ENCODE measurements around the gene USP7. TPM values are rescaled to one million over a fixed set of nuclear protein-coding genes. Genes with fewer than 3 reads are reported as not detected.

Gene USP7
- total RNA-seq, 1 experiment from 2014 or later = 20.3 TPM

DNA sequence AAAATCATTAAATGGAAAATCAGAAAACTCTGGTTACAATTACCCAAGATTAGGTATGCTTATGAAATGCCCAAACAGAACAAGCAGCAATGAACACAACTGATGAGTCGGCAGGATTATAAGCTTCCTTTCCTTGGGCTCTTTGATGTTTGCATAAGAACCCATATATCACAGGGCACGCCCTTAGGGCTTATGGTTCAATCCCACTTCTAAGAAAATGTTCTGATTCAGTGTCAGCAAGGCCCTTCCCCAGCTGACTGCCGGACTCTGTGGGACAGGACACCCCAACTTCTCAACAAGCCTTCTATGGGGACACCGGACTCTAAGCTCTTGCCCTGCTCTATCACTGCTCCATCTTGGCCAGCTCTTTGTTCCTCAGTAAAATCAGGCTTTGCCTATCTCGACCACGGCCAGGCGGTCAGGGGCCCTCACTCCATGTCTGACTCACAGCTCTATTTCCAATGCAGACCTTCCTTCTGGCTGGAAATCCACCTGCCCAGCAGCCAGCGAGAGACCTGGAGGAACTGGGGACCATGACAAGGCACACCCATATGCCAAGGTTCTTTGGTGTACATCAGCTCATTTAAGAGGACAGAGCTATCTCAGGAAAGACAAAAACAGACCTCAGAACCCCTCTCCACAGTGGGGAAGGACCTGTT, 54.8 kb downstream of the USP7 start:
- DNase-seq (ENCODE audit: low spot score) = no peak
- in situ Hi-C loops (cut with HindIII; ENCODE audit: low sequenced_read_pairs) = no loop called here

DNA sequence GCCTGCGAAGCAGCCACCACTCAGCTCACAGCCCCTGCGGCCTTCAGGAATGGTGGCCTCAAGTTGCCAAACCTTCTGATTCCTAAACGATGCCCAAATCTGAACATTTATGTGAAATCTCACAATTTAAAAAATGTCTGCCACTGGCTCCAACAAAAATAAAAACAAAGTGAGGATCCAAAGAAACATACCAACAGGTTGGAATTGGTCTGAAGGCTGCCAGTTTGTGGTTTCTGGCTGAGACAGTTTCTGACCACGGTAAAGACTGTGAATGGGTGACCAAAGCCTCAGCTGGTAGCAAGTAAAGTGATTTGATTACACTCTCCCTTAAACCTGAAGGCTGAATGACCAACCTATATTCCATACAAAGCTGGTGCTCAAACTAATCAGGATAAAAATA, 56.6 kb downstream of the USP7 start:
- in situ Hi-C loops (cut with HindIII; ENCODE audit: low sequenced_read_pairs) = no loop called here
- DNase-seq (ENCODE audit: low spot score) = no peak

DNA sequence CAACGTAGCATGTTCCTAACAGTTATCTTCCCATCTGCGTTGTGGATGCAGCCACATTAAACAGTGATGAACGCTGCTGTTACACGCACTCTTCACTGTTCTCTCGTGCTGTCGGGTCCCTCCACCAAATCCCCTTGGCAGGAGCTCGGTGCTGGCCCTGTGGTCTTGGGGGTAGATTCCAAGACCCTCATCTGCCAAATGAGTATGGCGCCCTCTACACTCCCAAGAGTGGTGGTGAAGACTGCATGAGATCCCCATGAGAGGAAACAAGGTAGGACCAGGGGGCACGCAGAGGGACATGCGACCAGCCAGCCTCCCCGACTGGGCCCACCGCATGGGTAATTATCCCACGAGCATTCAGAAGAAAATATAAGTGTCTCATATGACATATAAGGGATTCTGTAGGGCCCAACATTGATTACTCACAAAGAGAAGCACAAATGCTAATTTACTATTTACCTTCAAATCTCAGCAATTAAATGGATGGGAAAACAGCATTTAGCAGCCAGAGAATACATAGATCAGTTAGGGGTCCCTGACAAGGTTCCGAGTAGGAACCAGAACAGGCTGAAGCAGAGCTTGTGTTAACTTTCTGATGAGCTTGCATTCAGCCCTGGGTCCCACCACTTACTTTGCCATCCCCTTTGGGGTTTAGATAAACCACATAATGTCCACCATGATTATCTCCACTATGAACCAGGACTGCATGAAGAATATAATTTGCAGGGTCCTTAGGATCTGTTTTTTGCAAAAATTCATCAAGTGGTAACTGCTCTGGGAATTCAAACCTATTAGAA, 57.7 kb downstream of the USP7 start:
- in situ Hi-C loops (cut with HindIII; ENCODE audit: low sequenced_read_pairs) = no loop called here
- DNase-seq (ENCODE audit: low spot score) = no peak

DNA sequence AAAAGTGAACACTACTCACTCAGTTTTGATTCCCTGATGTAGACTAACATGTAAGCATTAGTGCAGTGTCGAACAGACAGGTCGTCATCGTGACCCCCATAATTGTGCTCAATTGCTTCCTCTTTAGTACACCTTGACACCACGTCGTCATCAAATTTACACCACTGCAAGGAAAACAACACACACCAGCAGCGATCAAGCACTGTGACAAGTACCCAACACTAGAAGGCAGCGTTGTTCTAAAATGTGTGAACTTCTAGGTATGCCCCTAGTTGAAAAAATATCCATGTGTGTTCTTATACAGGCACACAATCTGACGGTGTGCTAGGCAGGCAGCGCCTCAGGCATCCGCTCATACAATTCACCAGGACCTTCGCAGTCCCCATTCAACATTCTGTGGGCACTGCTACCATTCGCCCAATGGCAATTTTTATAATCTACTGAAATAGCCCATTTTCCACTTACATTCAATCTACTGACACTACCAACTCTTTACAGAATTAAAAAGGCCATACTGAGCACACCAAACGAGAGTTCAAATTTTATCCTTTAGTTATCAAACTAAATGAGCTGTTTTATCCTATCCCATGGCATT, 58.4 kb downstream of the USP7 start:
- in situ Hi-C loops (cut with HindIII; ENCODE audit: low sequenced_read_pairs) = no loop called here
- no peak for DNase-seq (ENCODE audit: low spot score)

DNA sequence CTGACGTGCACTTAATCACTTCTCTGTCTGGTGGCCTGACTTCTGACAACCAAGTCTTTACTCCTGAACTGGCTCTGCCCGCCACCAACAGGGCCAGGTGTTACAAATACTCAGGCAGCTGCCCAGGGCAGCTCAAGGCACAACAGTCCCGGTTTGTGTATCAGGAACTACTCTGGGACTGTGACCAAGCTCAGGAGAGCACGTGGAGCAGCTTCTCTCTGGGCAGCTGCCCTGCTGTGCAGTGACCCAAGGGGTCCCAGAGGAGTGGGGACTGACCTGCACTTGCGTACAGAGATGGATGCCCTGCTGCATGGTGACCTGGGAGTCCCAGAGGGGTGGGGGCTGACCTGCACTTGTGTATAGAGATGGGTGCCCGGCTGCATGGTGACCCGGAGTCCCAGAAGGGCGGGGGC, 59.7 kb downstream of the USP7 start:
- no peak for DNase-seq (ENCODE audit: low spot score)
- in situ Hi-C loops (cut with HindIII; ENCODE audit: low sequenced_read_pairs) = no loop called here

DNA sequence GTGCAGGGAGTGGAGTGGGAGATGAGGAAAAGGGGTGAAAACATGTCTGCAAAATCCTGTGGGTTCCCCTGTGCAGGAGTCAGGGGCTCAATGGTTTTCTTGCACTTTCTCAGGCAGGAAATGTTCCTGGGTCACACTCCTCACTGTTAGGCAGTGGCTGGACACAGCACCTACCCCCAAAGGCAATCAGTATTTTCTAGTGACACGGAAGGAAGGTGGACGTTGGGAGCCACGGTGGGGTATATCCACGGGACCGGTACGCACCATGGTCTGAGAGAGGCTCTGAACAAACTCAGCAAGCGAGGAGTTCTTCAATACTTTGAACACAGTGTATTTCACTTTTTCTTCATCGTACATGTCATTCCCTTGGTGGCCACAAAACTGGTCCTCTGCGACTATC, 60.7 kb downstream of the USP7 start:
- in situ Hi-C loops (cut with HindIII; ENCODE audit: low sequenced_read_pairs) = no loop called here
- DNase-seq (ENCODE audit: low spot score) = no peak

DNA sequence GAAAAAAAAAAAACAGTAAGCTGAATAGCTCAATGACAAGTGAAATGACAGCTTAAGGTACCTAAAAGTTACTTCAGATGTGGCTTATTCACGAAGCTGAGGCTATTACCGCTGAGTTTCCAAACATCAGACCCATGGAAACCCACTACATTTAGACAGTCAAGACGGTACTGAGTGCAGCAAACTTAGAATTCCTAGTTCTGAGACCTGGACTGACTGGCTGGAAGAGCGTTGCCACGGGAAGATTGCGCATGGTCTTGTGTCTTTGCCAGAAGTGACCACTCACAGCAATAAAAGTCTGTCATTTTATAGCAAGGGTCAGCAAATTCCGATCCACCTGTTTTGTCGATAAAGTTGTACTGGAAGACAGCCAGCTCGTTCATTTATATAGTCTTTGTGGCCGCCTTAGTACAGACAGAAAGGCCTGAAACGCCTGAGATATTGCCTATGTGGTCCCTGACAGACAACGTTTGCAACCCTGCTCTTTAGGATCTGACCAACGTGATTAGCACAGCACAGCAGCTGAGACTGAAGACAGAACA, 62.3 kb downstream of the USP7 start:
- no peak for DNase-seq (ENCODE audit: low spot score)
- in situ Hi-C loops (cut with HindIII; ENCODE audit: low sequenced_read_pairs) = no loop called here

DNA sequence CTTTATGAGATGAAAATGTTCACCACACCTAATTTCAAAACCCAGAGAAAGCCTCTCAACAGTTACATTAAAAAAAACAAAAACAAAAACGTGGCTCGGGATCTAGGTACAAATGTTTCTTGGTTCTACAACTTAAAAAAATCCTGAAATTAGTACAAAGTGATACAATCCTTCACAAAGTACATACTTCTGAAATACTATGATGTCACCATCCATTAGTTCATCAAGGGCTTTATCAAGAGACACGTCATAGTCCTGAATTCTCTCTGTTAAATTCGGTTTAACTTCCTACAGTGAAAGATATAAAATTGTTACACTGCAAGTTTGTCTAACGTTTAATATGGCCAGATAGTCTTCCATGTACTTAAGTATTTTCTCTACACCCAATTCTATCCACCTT, 63.4 kb downstream of the USP7 start:
- in situ Hi-C loops (cut with HindIII; ENCODE audit: low sequenced_read_pairs) = no loop called here
- no peak for DNase-seq (ENCODE audit: low spot score)

DNA sequence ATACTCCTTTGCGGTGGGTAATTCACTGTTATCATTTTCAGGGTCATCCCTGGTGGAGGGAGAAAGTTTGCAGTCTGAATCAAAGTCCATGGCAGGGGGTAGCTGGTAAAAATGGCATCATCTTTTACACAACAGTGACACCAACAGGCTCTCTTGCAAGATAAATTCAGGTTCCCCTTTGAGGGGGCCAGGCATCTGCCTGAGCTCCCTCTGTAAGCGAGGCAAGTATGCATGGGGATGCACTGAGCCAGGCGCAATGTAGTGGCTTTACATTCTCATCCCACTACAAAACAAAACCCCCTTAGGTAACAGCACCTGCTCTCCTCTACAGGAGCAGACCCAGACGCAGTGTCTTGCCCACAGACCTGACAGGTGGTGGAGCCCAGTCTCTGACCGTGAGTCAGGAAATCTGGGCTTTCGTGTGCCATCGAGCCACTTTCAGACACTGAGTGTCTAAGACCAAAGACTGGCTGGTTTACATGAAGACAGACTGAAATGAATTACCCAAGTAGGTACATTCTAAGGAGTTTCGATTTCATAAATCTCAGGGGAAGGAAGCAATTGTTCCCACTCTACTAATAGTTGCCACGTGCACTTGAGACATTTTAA, 63.9 kb downstream of the USP7 start:
- no peak for DNase-seq (ENCODE audit: low spot score)
- in situ Hi-C loops (cut with HindIII; ENCODE audit: low sequenced_read_pairs) = no loop called here

DNA sequence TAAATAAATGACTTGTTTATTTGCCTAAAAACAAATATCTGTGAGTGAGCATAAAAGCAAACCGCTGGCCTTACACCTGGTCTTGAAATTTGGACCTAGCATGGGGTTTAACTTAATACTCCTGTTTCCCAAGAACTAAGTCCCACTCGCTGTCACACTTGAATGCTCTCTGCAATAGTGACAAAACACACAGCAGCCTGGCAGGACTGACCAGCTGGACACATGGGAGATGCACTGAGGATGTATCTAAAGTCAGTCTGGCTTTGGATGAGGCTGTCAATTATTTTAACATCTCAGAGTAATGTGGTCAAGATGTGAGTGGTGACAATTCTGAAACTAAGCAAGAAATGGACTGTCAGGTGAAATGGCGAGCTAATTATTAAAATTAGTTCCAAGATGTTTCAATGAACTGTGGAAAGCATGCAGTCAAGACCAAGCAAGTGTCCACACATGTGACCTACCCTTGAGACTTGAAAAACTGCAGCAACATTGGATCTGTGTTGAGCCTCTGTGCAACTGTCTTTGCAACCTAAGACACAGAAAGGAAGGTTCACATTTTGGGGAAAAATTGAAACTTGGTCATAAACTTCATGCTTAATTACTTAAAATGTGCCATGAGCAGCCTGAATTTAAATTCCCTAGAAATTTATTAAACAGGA, 64.9 kb downstream of the USP7 start:
- no peak for DNase-seq (ENCODE audit: low spot score)
- in situ Hi-C loops (cut with HindIII; ENCODE audit: low sequenced_read_pairs) = no loop called here

DNA sequence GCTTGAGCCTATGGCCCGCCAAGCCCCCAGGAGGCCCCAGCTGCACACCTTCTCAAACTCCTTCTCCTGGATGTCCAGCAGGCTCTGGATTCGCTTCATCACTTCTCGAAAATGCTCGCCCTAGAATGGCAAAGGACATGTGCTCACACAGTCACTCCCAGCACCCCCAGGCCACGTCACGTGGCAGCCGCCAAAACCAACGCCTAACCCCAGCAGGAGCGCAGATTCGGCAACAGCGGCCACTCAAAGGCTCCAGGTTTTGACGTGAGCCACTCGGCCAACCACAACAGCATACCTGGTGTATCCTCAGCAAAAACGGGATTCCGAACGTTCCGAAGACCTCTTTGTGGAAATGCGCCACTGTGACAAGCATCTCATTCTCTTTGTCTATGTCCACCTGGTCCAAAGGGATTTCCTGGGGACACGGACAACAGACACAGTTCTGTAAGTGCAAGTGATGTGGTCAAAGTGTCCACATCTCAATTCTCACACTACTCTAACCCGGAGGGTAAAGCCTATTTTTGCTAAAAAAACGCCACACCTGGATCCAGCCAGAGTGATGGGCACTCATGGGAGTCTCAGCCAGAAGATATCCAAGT, 68.9 kb downstream of the USP7 start:
- in situ Hi-C loops (cut with HindIII; ENCODE audit: low sequenced_read_pairs) = no loop called here
- no peak for DNase-seq (ENCODE audit: low spot score)

DNA sequence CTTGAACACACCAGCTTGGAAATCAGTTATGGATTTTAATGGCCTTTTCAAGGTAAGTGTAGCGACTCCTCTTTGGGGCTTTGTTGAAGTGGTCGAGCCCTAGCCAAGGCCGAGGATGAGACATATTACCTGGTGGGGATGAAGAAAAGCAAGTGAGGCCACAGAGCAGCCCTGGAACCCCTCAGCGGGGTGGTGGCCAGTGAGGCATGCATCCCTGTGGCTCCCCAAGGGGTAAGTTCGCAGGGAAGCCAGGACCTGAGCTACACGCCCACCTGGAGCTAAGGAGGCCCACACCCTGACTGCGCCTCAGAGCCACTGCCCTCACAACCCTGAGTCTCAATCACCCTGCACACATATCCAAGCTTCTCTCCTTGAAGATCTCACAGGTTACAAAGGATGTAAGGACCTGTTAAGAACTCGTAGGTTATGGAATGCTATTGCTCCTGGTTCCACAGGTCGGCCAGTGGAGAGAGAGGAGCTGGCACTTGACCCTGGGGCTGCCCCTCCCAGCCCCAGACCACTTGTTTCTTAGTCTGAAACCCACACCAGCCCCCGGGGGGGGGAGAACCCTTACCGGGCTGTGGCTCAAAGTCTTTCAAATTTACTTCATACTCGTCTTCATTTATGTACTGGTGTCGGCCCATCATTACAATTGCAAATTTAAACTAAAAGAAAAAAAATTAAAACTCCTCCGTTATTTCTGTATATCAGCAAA, 69.6 kb downstream of the USP7 start:
- in situ Hi-C loops (cut with HindIII; ENCODE audit: low sequenced_read_pairs) = no loop called here
- DNase-seq (ENCODE audit: low spot score) = no peak

DNA sequence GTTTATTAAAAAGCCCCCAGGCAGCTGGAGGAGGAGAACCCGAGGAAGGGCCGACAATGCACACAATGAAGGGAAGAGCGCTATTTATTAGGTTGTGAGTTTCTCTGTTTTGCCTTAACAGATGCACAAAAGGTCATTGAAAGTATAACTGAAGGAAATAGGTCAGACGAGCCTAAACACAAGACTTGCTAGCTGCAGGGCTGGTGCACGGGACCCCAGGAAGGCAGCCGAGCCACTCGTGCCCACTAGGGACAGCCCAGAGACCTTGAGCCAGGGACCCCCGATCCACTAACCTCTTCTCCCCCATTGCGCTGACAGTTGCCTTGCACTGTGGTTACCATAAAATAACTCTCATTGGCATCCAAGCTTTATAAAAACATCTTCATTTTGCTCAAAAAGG, 70.3 kb downstream of the USP7 start:
- in situ Hi-C loops (cut with HindIII; ENCODE audit: low sequenced_read_pairs) = no loop called here
- no peak for DNase-seq (ENCODE audit: low spot score)

DNA sequence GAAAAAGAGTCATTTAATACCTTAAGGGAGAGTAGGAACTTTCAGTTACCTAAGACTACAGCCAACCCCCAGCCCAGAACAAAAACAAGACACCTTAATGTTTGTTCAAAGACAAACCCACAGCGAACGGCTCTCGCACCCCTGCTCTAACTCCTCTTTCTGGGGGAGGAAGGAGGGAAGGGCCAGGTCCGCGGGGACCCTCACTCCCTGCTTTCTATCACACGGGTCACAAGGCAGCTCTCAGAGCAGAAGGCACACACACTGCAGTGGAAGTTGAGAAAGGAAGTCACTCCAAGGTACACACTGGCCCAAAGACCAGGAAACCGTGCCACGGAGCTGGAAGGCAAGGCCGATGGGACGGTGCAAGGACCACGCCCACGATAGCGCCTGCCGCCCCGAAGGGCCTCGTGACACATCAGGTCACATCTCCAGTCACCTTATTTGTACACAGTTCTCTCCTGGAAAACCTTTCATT, 71.6 kb downstream of the USP7 start:
- no peak for DNase-seq (ENCODE audit: low spot score)
- in situ Hi-C loops (cut with HindIII; ENCODE audit: low sequenced_read_pairs) = no loop called here

DNA sequence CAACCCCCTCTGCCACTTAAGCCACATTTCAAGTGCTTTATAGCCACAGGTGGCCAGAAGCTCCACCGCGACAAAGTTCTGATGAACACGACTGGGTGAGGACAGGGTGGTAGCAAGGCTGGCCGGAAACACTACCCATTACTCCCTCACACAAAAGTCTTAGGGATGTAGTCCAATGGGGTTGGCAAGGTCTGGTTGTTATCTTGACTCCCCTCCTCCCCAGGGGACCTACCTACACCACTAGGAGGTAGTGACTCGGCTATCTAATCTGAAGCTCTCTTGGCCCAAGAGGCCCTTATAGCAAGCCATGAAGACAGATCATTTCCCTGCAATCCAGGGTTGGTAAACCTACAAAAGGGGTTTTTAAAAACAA, 73.2 kb downstream of the USP7 start:
- DNase-seq (ENCODE audit: low spot score) = no peak
- in situ Hi-C loops (cut with HindIII; ENCODE audit: low sequenced_read_pairs) = no loop called here

DNA sequence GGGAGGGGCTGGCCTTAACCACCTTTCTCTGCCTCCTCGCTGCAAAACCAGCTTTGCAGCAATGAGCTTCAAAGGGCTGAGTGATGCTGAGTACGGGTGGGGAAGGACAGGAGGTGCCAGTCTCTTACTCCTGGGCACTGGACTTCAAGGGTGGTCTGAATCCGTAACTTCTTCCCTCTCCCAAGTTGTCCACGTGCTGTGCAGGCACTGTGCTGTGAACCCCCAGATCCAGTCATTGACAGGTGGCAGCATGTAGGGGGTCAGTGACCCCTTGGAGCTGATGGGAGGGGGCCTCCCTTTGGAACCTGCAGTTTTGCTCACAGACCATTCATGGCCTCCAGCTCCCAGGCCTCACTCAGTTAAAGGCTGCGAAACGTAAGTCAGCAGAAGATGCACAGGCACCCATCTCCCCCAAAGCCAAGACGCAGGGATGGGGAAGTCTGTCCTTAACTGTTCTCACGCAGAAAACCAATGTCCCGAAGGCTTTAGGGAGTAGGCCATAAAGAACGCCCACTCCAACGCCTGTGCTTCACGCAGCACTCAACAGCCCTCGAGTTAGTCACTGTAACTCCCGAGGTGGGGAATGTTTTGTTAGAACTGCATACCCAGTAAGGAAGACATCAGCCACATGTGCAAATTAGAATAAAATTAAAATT, 73.7 kb downstream of the USP7 start:
- in situ Hi-C loops (cut with HindIII; ENCODE audit: low sequenced_read_pairs) = no loop called here
- DNase-seq (ENCODE audit: low spot score) = no peak

DNA sequence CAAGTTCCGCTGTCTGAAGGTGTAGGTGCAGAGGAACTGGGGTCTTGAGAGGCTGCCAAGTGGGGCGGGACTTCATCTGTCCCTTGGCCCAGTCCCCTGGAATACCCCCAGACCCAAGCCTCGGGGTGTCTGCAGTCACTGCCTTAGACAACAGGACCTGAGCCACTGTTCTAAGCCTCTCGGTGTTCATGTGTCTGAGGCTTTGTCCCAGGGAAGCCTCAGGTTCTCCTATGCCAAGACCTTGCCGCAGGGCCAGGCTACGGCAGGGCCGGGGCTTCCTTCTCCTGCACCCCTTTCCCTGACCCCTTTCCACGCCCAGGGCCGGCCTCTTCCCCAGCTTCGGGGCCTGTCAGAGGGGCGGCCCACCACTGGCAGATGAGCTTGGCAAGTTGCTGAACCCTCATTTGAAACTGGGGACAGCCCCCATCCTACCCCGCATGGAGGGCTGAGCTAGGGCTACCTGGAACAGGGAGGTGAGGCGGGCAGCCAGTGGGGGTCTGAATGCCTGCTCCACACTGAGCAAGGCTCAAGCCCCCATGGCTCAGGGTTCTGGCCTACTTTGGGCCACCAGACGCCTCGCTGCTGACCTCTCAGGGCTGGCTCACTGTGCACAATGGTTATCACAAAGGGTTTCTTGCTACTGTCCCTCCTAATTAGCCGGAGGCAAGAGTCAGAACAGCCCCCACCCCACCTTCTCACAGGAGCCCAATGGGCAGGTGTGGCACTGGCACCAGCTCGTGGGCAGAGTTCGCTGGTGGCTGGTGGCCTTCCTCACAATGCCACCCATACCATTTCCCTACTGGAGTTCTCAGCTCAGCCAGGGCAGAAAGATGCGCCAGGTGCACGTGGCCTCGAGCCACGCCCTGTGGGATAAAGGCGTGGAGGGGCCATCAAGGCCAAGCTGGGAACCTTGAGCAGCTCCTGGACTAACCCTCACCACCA, 74.5 kb downstream of the USP7 start:
- DNase-seq (ENCODE audit: low spot score) = no peak
- in situ Hi-C loops (cut with HindIII; ENCODE audit: low sequenced_read_pairs) = no loop called here
